Measurements from ENCODE around the gene NOTCH2.
"Not testable (repeated sequence)": the region's sequence is repeated elsewhere in the genome, so short reads cannot be mapped to it uniquely, and the experiment has no call there.

DNA sequence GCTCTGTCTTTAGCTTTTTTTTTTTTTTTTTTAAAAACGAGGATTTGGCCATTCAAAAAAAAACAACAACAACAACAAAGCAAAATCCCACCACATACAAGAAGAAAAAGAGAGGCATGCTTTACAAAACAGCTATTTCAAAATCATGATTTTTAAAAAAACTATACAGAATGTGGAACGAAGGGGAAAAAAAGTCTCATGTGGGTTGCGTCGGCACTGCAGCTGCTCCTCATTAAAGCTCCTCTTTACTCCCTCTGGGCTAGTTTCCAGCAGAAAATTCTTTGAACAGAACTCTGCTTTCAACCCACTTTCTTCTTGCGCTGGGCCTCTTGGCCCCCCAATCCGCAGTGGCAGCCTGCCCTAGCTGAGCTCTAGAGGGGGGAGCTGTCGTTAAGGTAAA is 54.5 kb downstream of the NOTCH2 start:
- TF ChIP-seq, protein P1, sequence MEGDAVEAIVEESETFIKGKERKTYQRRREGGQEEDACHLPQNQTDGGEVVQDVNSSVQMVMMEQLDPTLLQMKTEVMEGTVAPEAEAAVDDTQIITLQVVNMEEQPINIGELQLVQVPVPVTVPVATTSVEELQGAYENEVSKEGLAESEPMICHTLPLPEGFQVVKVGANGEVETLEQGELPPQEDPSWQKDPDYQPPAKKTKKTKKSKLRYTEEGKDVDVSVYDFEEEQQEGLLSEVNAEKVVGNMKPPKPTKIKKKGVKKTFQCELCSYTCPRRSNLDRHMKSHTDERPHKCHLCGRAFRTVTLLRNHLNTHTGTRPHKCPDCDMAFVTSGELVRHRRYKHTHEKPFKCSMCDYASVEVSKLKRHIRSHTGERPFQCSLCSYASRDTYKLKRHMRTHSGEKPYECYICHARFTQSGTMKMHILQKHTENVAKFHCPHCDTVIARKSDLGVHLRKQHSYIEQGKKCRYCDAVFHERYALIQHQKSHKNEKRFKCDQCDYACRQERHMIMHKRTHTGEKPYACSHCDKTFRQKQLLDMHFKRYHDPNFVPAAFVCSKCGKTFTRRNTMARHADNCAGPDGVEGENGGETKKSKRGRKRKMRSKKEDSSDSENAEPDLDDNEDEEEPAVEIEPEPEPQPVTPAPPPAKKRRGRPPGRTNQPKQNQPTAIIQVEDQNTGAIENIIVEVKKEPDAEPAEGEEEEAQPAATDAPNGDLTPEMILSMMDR (IDR thresholded peaks at IDR 0.05) = not testable (repeated sequence)
- TF ChIP-seq POLR2AphosphoS5 (IDR thresholded peaks at IDR 0.05; ENCODE audit: insufficient read depth in 1 of 2, low read depth in 1 of 2); POLR2A (IDR thresholded peaks at IDR 0.05): not testable (repeated sequence)

Measured in vagina (tissue), 2 donors.